Non-pigmented ciliary epithelial cell (primary cell): ENCODE data around the gene CDK19.
"Not testable (repeated sequence)": the region's sequence is repeated elsewhere in the genome, so short reads cannot be mapped to it uniquely, and the experiment has no call there.

Experiments used
- DNase-seq: peaks from one replicate; pipeline ENCODE4 v3.0.0-alpha.2; 2010; ENCODE audit warnings: low read depth

The CDK19 gene

GRCh38 chr6:110813338-110814101 is 1.7 kb downstream of the CDK19 start:
- no peak for DNase-seq

GRCh38 chr6:110812719-110813118 is 2.5 kb downstream of the CDK19 start:
- no peak for DNase-seq

GRCh38 chr6:110810896-110811586 is 4.2 kb downstream of the CDK19 start:
- DNase-seq, result no peak

- DNase-seq, result no peak
These were observed 5.5 kb downstream of the CDK19 start for GRCh38 chr6:110809792-110810191.

GRCh38 chr6:110802175-110802574 is 13.1 kb downstream of the CDK19 start:
- DNase-seq, result not testable (repeated sequence)

- no peak for DNase-seq
These were observed 14.5 kb downstream of the CDK19 start for GRCh38 chr6:110800839-110801196.

GRCh38 chr6:110800196-110800838 is 15.0 kb downstream of the CDK19 start:
- DNase-seq, result no peak

- no peak for DNase-seq
These were observed 15.6 kb downstream of the CDK19 start for GRCh38 chr6:110799655-110800054.

GRCh38 chr6:110799189-110799588 is 16.1 kb downstream of the CDK19 start:
- no peak for DNase-seq

GRCh38 chr6:110795271-110795670 is 20.0 kb downstream of the CDK19 start:
- no peak for DNase-seq

GRCh38 chr6:110786696-110787095 is 28.6 kb downstream of the CDK19 start:
- no peak for DNase-seq

- DNase-seq, result no peak
These were observed 29.0 kb downstream of the CDK19 start for GRCh38 chr6:110786271-110786670.

- no peak for DNase-seq
These were observed 30.7 kb downstream of the CDK19 start for GRCh38 chr6:110784610-110784979.

GRCh38 chr6:110781522-110782214 is 33.6 kb downstream of the CDK19 start:
- DNase-seq, result no peak

GRCh38 chr6:110778333-110778732 is 36.9 kb downstream of the CDK19 start:
- no peak for DNase-seq

GRCh38 chr6:110777636-110778035 is 37.6 kb downstream of the CDK19 start:
- DNase-seq, result no peak

- no peak for DNase-seq
These were observed 38.9 kb downstream of the CDK19 start for GRCh38 chr6:110776413-110776812.

GRCh38 chr6:110769923-110770322 is 45.3 kb downstream of the CDK19 start:
- no peak for DNase-seq

- no peak for DNase-seq
These were observed 47.2 kb downstream of the CDK19 start for GRCh38 chr6:110768057-110768456.

- no peak for DNase-seq
These were observed 53.9 kb downstream of the CDK19 start for GRCh38 chr6:110761371-110761770.

- DNase-seq, result no peak
These were observed 54.7 kb downstream of the CDK19 start for GRCh38 chr6:110760589-110760988.

- not testable (repeated sequence) for DNase-seq
These were observed 55.2 kb downstream of the CDK19 start for GRCh38 chr6:110760098-110760497.

GRCh38 chr6:110757926-110758325 is 57.3 kb downstream of the CDK19 start:
- no peak for DNase-seq
